ENCODE results near the gene LRP11. TPM values are rescaled to one million over a fixed set of nuclear protein-coding genes. Genes with fewer than 3 reads are reported as not detected.

Gene LRP11
- total and polyA plus RNA-seq, 2 donors (not counting 1 experiment from before 2014, with no cell fraction given), result 58.4 to 89.5 TPM

DNA sequence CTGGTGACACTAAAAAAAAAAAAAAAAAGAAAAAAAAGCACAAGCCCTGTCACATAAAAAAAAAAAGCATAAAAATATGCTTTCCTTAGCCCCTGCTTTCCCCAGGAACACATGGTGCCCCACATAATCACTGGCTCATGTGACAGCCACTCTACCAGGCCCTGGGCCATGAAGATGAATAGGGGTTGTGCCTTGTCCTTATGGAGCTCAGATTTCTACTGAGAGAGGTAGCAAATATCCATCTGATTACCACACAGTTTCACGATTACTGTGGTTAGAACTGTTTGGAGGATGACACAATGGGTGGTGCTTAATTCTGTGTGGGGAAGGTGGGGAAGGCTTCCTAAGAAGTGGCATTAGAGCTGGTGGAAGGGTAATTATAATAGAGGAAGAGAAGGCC lies 24.5 kb upstream of the LRP11 start:
- H3K9me3 ChIP-seq (ENCODE audit: control insufficient read depth, insufficient read depth, low read depth, low read length), result no peaks in the 10 kb centered on the region
- no peak for TF ChIP-seq EZH2 (IDR thresholded peaks at IDR 0.05; ENCODE audit: low read length, missing control alignments)
- TF ChIP-seq, protein P1, sequence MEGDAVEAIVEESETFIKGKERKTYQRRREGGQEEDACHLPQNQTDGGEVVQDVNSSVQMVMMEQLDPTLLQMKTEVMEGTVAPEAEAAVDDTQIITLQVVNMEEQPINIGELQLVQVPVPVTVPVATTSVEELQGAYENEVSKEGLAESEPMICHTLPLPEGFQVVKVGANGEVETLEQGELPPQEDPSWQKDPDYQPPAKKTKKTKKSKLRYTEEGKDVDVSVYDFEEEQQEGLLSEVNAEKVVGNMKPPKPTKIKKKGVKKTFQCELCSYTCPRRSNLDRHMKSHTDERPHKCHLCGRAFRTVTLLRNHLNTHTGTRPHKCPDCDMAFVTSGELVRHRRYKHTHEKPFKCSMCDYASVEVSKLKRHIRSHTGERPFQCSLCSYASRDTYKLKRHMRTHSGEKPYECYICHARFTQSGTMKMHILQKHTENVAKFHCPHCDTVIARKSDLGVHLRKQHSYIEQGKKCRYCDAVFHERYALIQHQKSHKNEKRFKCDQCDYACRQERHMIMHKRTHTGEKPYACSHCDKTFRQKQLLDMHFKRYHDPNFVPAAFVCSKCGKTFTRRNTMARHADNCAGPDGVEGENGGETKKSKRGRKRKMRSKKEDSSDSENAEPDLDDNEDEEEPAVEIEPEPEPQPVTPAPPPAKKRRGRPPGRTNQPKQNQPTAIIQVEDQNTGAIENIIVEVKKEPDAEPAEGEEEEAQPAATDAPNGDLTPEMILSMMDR (conservative IDR thresholded peaks at IDR 0.05 in 1 of 2, IDR thresholded peaks at IDR 0.05 in 1 of 2; ENCODE audit: low read depth in 1 of 2, low read length in 2 of 2), result no peak
- no peak overlapping the region for H3K4me3 ChIP-seq (replicated peaks in 1 of 4; ENCODE audit: control extremely low read depth in 1 of 4, insufficient read depth in 1 of 4, low read depth in 3 of 4, low read length in 4 of 4)
- H4K20me1 ChIP-seq (ENCODE audit: control insufficient read depth, extremely low read depth, insufficient read depth, low read length), result no peaks in the 10 kb centered on the region
- no peak overlapping the region for H3K27ac ChIP-seq (ENCODE audit: insufficient read depth, low read length)
- no peaks in the 10 kb centered on the region for H3K79me2 ChIP-seq (ENCODE audit: control insufficient read depth, insufficient read depth, low read length)
- H3K9ac ChIP-seq (ENCODE audit: insufficient read depth, low read length), result no peak overlapping the region
- DNase-seq (ENCODE audit: low read depth in 2 of 2), result peak; percentile 35
- H2AFZ ChIP-seq (ENCODE audit: low read length), result no peak overlapping the region
- H3K4me1 ChIP-seq (ENCODE audit: control insufficient read depth, extremely low read depth, insufficient read depth, low read length), result peaks cover 18% of the 10 kb centered on the region
- H3K36me3 ChIP-seq (ENCODE audit: control insufficient read depth, insufficient read depth, low read length), result no peaks in the 10 kb centered on the region
- H3K4me2 ChIP-seq (ENCODE audit: extremely low read depth, insufficient read depth, low read length), result no peak overlapping the region
- no peaks in the 10 kb centered on the region for H3K27me3 ChIP-seq (ENCODE audit: control insufficient read depth, insufficient read depth, low read length)

DNA sequence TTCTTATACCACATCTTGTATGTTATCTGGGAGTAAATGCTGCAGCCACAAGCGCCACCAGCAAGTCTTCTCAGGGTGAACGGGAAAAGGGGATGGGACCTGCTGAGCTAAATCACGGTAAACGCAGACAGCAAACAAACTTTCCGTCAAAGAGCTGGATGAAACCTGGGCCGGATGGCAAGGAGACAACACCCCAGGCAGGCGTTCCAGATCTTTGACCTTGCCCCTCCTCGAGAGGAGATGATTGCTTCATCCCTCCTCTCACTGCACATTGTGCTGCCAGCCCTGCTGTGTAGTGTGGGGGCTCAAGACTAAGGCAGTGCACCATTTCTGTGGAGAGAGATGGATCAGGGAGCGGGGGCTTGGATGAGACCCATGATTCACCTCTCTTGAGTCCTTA lies 23.9 kb upstream of the LRP11 start:
- Histone ChIP-seq H4K20me1 (ENCODE audit: control insufficient read depth, extremely low read depth, insufficient read depth, low read length) (no peaks in the 10 kb centered on the region), H3K9me3 (ENCODE audit: control insufficient read depth, insufficient read depth, low read depth, low read length) (no peaks in the 10 kb centered on the region), H3K9ac (ENCODE audit: insufficient read depth, low read length) (no peak overlapping the region), H3K4me1 (ENCODE audit: control insufficient read depth, extremely low read depth, insufficient read depth, low read length) (peaks cover 18% of the 10 kb centered on the region), H3K27me3 (ENCODE audit: control insufficient read depth, insufficient read depth, low read length) (no peaks in the 10 kb centered on the region), H3K4me2 (ENCODE audit: extremely low read depth, insufficient read depth, low read length) (no peak overlapping the region), H2AFZ (ENCODE audit: low read length) (no peak overlapping the region), H3K27ac (ENCODE audit: insufficient read depth, low read length) (no peak overlapping the region), H3K79me2 (ENCODE audit: control insufficient read depth, insufficient read depth, low read length) (no peaks in the 10 kb centered on the region), H3K36me3 (ENCODE audit: control insufficient read depth, insufficient read depth, low read length) (no peaks in the 10 kb centered on the region), H3K4me3 (replicated peaks in 1 of 4; ENCODE audit: control extremely low read depth in 1 of 4, insufficient read depth in 1 of 4, low read depth in 3 of 4, low read length in 4 of 4) (no peak overlapping the region)
- TF ChIP-seq, protein P1 (conservative IDR thresholded peaks at IDR 0.05 in 1 of 2, IDR thresholded peaks at IDR 0.05 in 1 of 2; ENCODE audit: low read depth in 1 of 2, low read length in 2 of 2), result no peak
- TF ChIP-seq EZH2 (IDR thresholded peaks at IDR 0.05; ENCODE audit: low read length, missing control alignments), result no peak
- DNase-seq (ENCODE audit: low read depth in 2 of 2), result no peak

DNA sequence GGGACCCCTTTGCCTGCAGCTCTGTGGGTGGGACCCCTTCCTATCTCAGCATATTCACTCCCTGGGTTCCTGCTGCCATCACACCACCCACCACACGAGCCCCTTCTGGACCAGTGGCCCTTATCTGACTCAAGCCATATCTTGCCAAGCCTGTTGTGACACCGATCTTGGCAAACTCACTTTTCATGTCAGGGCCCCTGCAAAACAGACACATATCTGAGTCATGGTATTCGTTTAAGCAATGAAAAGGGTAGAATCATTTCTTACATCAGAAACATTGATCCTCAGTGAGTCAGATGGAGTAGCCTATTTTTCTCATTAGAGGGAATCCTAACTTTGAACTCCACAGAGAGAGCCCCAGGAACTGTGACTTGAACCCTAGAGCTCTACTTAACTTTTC lies 23.2 kb upstream of the LRP11 start:
- Histone ChIP-seq H3K79me2 (ENCODE audit: control insufficient read depth, insufficient read depth, low read length) (no peaks in the 10 kb centered on the region), H3K9ac (ENCODE audit: insufficient read depth, low read length) (no peak overlapping the region), H3K4me2 (ENCODE audit: extremely low read depth, insufficient read depth, low read length) (no peak overlapping the region), H3K27me3 (ENCODE audit: control insufficient read depth, insufficient read depth, low read length) (no peaks in the 10 kb centered on the region), H3K27ac (ENCODE audit: insufficient read depth, low read length) (peak overlapping the region; percentile 31), H3K4me1 (ENCODE audit: control insufficient read depth, extremely low read depth, insufficient read depth, low read length) (peaks cover 18% of the 10 kb centered on the region), H2AFZ (ENCODE audit: low read length) (no peak overlapping the region), H4K20me1 (ENCODE audit: control insufficient read depth, extremely low read depth, insufficient read depth, low read length) (no peaks in the 10 kb centered on the region), H3K9me3 (ENCODE audit: control insufficient read depth, insufficient read depth, low read depth, low read length) (no peaks in the 10 kb centered on the region), H3K36me3 (ENCODE audit: control insufficient read depth, insufficient read depth, low read length) (no peaks in the 10 kb centered on the region), H3K4me3 (replicated peaks in 1 of 4; ENCODE audit: control extremely low read depth in 1 of 4, insufficient read depth in 1 of 4, low read depth in 3 of 4, low read length in 4 of 4) (no peak overlapping the region)
- peak; percentile 57 to 74 for DNase-seq (ENCODE audit: low read depth in 2 of 2)
- TF ChIP-seq EZH2 (IDR thresholded peaks at IDR 0.05; ENCODE audit: low read length, missing control alignments), result no peak
- TF ChIP-seq, protein P1 (conservative IDR thresholded peaks at IDR 0.05 in 1 of 2, IDR thresholded peaks at IDR 0.05 in 1 of 2; ENCODE audit: low read depth in 1 of 2, low read length in 2 of 2), result no peak

Measured in fibroblast of lung (primary cell).